ENCODE results near the gene PUM1.

Gene PUM1

GRCh38 chr1:31022259-31022658 is 43.3 kb downstream of the PUM1 start:
- FAIRE-seq, result no peak

DNA sequence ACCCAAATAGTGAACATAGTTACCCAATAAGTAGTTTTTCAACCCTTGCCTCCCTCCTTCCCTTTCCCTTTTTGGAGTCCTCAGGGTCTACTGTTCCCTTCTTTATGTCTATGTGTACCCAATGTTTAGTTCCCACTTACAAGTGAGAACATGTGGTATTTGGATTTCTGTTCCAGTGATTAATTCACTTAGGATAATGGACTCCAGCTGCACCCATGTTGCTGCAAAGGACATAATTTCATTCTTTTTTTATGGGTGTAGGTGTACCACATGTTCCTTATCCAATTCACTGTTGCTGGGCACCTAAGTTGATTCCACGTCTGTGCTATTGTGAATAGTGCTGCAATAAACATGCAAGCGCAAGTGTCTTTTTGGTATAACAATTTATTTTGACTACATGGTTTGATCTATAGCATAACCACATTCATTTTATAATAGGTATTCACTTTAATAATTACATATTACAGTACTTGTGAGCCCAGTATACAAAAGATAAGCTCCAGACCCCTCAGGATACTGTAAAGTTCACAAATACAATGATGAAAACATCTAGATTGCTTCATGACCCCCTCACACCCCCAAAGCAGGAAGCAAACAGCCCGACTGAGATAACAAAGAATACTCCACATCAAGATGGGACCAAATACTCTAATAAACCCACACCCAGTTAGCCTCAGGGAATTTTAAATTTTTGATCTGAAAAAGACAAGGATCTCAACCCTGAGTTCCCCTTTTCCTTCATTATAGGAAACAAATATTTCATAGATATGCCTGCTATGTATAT is 45.3 kb downstream of the PUM1 start:
- FAIRE-seq, result no peak

DNA sequence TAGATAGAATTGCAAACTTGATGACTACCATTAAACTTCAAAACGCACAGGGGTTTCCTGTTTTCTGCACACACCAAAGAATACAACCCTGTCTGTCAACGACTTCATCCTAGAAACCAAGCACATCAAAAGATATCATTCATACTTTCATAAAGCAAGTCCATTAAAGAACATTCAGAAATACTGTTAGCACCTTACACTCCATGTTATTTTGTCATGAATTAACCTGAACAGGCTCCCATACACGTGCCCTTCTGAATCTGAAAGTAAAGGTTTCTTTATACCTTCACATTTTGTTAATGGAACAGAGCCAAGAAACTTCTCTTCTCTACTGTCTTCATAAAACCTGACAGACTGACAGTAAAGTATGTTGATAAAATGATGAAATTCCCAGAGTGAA is 46.1 kb downstream of the PUM1 start:
- no peak for FAIRE-seq

- no peak for FAIRE-seq
Observed at GRCh38 chr1:31016868-31017267, 48.6 kb downstream of the PUM1 start.

DNA sequence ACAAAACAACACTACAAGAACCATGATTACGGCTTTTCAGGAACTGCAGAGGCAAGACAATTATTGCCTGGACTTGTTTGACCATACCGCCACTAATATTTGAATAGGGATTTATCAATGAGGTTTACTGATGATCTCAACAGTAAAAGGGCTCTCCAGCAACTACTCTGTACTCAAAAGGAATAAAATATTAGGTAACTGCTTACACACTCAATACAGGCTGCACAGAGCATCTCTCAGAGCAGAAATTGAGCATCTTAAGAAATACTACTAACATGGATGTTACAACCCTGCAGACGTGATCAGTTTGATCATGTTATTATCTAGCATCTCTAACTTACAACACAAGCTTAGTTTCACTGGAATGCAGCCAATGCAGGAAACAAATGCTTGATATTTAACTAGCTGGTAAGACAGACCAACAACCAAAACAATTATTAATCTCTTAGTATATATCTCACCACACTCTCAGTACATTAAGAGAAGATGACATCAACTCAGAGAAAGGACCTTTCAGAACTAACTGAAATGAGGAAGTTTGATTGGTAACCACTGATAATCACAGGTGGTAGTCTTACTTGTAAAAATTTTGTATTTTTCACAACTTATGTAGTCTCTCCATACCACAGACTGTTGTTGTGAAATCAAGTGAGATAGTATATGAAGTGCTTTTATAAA is 52.2 kb downstream of the PUM1 start:
- FAIRE-seq, result no peak

GRCh38 chr1:31012210-31012924 is 53.1 kb downstream of the PUM1 start:
- FAIRE-seq, result no peak

- FAIRE-seq, result no peak
Observed at GRCh38 chr1:31011719-31012118, 53.8 kb downstream of the PUM1 start.

DNA sequence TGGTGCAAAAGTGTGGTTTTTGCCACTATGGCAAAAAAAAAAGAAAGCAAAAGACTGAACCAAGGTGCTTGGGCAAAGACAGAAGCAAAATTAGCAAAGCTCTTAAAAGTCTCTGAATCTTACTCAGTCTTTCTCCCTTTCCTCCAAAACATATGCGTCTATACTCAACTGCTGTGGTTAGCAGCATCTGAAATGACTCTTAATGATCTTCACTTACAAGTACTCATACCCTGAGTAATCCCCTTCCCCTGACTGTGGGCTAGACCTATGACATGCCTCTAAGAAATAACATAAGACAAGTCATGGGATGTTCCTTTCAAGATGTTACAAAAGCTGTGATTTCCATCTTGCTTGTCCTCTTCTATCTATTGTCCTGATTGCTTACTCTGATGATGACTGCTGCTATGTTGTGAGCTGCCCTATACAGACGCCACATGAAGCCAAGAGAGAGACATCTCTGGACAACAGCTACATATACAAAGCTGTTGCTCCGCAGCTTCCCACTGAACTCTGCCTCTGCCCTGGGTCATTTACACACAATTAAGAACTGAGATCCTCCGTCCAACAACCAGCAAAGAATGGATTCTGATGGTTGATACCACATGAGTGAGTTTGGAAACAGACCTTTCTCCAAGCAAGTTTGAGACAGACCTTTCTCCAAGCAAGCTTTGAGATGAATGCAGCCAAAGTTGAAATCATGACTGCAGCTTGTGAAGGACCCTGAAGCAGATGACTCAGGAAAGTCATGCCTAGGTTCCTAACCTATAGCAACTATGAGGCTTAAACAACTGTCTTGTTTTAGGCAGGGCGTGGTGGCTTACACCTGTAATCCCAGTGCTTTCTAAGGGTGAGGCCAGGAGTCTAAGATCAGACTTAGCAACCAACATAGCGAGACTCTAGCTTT is 55.2 kb downstream of the PUM1 start:
- no peak for FAIRE-seq

- FAIRE-seq, result no peak
Observed at GRCh38 chr1:31007462-31007991, 58.0 kb downstream of the PUM1 start.

- no peak for FAIRE-seq
Observed at GRCh38 chr1:31006747-31007146, 58.8 kb downstream of the PUM1 start.

GRCh38 chr1:31005617-31006166 is 59.8 kb downstream of the PUM1 start:
- FAIRE-seq, result no peak

DNA sequence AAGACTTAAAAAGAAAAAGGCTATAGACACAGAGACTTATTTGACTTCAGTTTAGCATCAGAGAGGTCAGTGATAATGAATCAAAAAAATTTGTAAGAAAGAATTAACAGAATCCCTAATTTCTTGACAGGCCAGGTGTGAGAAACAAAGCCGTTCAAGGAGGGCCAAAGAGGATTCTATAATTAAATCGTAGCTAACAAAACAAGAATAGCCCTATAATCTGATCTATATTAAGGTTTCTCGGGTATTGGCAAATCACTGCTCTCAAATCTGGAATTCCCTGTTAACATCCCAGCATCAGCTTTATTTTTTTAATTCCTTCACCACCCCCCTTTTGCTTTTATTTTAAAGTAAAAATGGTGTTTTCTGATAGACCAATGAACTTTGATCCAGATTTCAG is 60.3 kb downstream of the PUM1 start:
- no peak for FAIRE-seq

- no peak for FAIRE-seq
Observed at GRCh38 chr1:31004231-31004621, 61.3 kb downstream of the PUM1 start.

GRCh38 chr1:31003613-31004230 is 61.8 kb downstream of the PUM1 start:
- FAIRE-seq, result no peak

DNA sequence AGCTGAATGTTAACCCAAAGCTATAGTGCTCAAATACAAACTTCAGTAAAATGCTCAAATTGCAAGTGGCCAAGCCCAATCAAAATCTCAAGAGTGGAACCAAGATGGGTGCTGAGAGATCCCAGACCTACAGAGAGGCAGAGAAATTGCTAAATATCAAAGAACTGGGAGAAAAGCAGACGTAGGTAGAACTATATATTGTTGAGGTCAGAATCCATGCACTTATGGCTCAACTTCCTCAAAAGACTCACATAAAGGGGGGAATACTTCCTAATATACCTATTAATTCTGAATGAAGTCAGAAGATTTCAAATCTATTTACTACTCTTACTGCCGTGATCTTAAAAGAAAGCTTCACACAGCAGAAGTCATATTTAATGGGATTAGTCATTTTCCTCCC is 65.2 kb downstream of the PUM1 start:
- no peak for FAIRE-seq

GRCh38 chr1:30998887-30999286 is 66.6 kb downstream of the PUM1 start:
- no peak for FAIRE-seq

GRCh38 chr1:30998171-30998570 is 67.3 kb downstream of the PUM1 start:
- FAIRE-seq, result no peak

DNA sequence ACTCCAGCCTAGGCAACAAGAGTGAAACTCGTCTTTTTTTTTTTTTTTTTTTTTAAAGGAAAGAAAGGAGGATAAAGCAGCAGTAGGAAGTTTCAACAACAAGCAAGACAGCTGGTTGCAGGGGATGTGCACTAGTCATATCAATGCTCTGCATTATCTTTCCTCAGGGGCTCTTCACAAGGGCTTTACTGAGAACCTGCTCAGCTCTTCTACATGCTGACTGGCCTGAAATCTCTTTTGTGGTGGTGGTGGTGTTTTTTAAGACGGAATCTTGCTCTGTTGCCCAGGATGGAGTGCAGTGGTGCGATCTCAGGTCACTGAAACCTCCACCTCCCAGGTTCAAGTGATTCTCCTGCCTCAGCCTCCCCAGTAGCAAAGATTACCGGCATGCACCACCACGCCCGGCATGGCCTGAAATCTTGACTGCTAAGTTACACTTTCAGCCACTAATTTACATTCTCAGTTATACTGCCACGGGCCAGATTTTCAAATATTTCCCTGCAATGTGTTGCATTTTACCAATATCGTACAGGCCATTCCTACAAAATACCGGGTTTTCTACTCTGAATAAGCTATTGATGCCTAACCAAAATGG is 68.0 kb downstream of the PUM1 start:
- no peak for FAIRE-seq

DNA sequence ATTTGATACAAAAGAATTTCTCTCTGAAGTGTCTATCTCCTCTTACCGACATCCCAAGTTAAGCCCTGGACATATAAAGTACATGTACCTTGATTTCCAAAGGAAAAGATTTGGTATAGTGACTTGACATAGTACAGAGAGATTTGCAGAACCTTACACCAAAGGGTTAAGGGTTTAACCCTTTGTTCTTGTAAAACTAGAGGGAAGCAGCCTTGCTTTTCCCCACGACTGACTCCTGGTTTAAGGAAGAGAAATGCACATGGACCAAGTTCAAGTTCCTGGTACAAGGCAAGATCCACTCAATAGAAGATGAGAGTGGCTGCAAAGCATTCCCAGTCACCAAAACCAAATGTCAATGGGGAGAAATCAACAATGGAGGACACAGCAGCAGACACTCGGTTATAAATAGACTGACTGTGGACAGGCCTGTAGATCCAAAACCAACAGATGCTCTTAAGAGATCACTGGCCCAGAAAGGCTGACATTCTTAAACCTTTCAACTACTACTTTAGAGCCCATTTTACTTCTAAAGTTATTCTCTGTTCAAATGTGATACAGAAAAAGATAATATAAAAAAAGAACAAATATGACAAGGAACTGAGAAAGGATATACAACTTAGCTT is 69.4 kb downstream of the PUM1 start:
- FAIRE-seq, result no peak

GRCh38 chr1:30991862-30992606 is 73.5 kb downstream of the PUM1 start:
- FAIRE-seq, result no peak
